Measurements from ENCODE around the gene HYLS1.
"Not testable (repeated sequence)": the region's sequence is repeated elsewhere in the genome, so short reads cannot be mapped to it uniquely, and the experiment has no call there.

The HYLS1 gene

DNA sequence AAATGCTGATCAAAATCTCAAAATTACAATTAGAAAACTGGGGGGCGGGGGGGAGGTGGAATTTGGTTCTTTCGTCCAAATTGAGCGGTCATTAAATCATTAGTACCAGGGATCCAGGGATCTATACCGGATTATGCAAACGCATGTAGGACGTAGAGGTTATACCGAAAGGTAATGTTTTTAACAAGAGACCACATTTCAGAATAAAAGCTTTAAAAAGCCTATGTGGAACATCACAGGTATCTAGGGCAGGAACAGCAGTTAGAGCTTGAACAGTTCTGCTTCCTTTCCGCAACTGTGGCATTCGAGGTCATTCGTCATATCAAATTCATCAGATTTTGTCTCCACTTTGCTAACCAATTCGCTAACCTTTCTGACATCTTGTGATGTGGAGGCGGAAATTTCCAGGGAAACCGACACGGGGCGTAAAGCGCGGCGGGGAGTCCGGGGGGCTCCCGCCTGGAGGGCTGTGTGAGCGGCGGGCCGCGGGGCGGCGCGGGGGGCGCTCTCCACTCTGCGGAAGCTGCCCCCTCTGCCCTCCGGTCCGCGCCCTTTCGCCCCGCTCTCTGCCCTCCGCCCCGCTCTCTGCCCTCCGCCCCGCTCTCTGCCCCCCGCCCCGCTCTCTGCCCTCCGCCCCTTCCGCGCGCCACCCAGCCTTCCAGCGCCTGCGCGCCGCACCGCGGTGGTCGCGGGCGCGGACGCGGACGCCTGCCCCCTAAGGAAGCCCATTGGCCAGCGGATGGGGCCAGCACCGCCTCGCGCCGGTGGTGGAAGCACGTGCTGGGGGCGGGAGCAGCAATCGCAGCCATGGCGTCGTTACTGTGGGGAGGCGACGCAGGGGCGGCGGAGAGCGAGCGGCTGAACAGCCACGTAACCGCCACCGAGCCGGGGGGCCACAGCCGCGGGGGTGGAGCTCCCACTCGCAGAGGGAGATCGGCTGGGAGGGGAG lies 16.5 kb downstream of the HYLS1 start, which contains the start of gene DDX25:
Gene DDX25 (plus strand): TSS at position 798 of the 949 bp plus-strand sequence. CDS start 10 bp downstream, at position 808.
- DNase-seq: no peak

GRCh38 chr11:125904678-125905077 lies 17.2 kb downstream of the HYLS1 start:
- DNase-seq: no peak

- DNase-seq: no peak
Observed at GRCh38 chr11:125910226-125910849, 22.9 kb downstream of the HYLS1 start.

GRCh38 chr11:125914601-125915000 lies 27.1 kb downstream of the HYLS1 start:
- not testable (repeated sequence) for DNase-seq

- no peak for DNase-seq
Observed at GRCh38 chr11:125916683-125917347, 29.3 kb downstream of the HYLS1 start.

- DNase-seq: no peak
Observed at GRCh38 chr11:125918140-125918840, 30.8 kb downstream of the HYLS1 start.

DNA sequence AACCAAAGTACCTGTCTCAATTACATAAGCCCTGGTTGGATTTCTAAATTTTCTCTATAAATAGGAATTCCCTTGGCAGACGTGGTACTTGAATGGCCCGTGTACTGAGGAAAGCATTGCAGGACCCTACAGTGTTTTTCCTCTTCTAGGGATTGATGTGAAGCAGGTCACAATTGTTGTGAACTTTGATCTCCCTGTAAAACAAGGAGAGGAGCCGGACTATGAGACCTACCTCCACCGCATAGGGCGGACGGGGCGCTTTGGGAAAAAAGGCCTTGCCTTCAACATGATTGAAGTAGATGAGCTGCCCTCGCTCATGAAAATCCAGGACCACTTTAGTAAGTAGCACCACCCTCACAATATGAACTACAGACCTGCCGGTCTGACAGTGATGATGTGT lies 33.6 kb downstream of the HYLS1 start:
- DNase-seq: no peak

GRCh38 chr11:125922156-125922555 lies 34.7 kb downstream of the HYLS1 start:
- DNase-seq: no peak

GRCh38 chr11:125923012-125923579 lies 35.6 kb downstream of the HYLS1 start:
- DNase-seq: peak; percentile 35

DNA sequence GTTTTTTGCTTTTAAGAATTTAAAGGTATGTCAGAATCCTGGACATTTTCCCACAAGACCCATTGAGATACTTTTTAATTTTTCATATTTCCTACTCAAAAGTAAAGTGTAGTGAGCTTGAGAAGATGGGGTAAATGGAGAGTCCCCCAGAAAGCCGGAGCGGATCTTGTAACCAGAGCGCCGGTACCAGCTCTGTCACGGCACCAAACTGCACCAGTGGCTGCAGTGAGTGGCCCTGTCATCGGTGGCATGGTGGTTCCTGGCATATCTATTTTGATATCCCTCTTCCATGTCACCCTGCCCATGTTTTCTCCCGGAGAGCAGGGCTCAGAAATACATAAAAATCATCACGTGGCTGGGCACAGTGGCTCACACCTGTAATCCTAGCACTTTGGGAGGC lies 36.2 kb downstream of the HYLS1 start:
- DNase-seq: no peak

DNA sequence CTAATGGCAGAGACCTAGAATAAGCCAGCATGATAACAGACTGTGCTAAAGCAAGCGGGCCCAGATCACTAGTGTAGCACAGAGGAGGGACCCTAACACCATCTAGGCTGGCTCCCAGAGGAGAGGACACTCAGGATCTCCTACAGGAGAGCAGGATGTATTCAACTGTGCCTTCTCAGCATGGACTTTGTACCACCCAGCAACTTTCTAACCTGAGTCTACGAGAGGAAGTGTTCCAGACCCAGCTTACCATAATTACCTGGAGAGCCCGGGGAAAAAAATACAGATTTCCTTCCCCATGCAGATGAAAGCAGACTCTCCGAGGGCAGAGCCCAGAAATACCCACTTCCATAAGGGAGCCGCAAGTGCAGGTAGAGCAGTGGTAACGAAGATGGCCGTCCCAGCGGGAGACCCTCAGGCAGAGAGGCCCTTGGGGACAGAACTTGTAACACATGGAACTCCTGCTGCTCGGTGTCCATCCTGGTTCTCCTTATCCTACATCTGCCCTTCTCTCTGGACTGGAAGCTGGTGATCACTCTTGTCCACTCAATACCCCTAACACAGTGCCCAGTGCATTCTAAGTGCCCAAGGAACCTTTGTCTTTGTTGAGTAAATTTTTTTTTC lies 37.0 kb downstream of the HYLS1 start:
- DNase-seq: no peak

DNA sequence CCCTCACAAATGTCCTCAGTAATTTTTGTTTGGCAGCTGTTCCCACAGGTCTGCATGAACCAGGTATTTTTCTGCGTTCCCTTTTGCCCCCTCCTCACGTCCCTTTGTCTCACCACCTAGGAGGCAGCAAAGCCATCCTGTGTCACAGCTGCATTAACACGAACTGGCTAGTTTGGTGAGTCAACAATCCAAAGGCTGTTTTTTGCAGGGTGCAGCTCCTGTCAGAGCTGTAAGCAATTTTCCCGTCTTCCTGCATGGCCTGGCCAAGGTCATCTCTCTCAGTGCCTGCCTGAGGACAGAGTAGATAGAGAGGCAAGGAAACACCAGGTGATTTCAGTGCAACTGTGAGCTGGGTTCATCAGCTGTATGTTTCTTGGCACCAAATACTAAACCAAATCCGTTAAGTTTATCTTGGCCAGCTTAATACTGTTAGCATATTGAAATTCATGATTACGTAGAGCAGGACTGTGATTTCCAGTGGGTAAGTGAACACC lies 37.8 kb downstream of the HYLS1 start:
- no peak for DNase-seq

GRCh38 chr11:125925804-125926203 lies 38.3 kb downstream of the HYLS1 start:
- no peak for DNase-seq

DNA sequence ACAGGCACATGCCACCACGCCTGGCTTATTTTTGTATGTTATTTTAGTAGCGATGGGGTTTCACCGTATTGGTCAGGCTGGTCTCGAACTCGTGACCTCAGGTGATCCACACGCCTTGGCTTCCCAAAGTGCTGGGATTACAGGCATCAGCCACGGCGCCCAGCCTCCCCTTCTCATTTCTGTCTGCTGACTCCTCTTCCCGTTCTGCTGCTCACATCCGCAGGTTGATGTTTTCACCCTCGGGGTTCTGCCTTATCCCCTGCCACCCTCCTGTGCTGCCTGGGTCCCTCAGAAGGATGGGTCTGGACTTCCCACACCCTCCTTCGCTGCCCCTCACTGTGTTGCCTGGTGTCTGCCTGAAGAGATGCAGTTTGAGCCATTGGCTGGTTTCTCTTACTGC lies 39.2 kb downstream of the HYLS1 start:
- no peak for DNase-seq

- DNase-seq: no peak
Observed at GRCh38 chr11:125929445-125930075, 42.1 kb downstream of the HYLS1 start.

GRCh38 chr11:125930076-125930450 lies 42.6 kb downstream of the HYLS1 start:
- no peak for DNase-seq

DNA sequence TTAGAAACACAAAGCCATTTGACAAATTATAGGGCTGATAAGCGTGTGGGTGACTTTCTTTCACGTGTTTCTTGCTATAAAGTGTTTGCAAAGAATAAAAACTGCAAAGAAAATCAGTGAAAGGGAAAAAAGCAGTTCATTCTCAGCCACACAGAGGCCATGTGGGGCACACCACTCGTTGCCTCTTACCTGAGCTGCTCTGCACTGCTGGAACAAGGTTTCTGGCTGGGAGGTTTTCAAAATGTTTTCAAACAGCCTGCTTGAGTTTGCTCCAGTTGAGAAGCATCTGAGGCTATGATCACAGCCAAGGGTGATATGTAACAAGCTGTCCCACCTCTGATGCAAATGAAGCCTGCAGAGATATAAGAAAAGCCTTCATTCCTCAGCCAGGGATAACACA lies 43.6 kb downstream of the HYLS1 start:
- DNase-seq: no peak

- no peak for DNase-seq
Observed at GRCh38 chr11:125931668-125932067, 44.2 kb downstream of the HYLS1 start.

DNA sequence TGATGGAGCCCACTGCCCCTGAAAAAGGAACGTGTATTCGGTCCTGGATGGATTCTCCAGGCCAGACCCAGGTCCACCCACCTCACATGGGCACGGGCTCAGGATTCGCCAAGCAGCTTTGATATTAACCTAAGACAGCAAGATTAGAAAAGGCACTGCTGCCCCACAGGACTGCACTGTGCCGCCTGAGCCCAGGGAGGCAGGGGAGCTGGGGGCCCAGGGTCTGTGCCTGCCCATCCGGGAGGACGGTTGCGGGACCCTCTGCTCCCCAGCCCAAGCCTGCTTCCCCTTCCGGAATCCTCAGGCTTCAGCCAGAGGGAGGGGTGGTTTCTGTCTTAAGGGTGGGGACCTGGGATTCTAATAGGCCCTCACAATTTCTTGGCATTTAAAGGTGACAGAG lies 44.8 kb downstream of the HYLS1 start:
- DNase-seq: no peak

DNA sequence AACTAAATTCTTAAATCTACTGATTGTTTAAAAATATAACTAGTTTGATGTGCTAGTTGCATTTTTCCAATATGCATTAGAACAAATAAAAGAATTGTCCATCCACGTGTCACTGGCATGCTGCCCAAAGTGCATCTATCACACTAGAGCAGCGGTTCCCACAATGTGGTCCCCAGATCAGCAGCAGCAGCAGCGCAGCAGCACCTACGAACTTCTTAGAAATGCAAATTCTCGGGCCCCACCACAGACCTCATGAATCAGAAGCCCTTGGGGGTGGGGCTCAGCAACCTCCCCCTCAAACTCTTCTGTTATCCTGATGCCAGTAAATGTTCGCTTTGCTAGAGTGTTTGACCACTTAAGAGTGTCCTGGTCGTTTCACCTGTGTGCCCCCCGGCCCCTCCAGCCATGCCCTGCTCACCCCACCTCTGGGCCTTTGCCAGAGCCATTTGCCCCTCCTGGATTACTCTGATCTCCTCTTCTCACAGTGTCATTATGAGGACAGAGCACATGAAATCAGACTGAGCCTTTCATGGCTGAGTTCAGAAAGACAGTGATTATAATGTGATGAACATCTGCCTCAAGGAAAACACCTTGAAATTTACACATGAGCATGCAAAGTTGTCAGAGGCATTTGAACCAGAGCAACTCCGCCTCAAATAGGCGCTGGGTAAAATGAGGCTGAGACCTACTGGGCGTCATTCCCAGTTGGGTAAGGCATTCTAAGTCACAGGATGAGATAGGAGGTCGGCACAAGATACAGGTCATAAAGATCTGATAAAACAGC lies 45.8 kb downstream of the HYLS1 start:
- no peak for DNase-seq

DNA sequence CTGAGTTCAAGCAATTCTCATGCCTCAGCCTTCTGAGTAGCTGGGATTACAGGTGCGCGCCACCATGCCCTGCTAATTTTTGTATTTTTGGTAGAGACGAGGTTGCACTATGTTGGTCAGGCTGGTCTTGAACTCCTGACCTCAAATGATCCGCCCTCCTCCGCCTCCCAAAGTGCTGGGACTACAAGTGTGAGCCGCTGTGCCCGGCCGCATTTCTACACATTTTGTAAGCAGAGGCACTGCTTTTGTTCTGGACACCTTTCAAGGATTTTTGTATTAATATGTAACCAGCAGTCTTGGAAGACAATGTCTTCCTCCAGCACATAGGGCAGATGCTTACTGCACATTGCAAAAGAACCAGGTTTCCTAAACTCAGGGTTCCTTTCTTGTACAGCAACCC lies 47.0 kb downstream of the HYLS1 start:
- DNase-seq: no peak
